HG02798 (cell line): Measurements from ENCODE around the gene IGF2.

ENCODE experiments used
- ATAC-seq: cut with Tn5 transposase; IDR thresholded peaks from one replicate; pipeline ENCODE4 v1.9.1; 2021; ENCODE audit warnings: mild to moderate bottlenecking; ENCODE audit not compliant: unreplicated experiment, poor library complexity

The IGF2 gene

DNA sequence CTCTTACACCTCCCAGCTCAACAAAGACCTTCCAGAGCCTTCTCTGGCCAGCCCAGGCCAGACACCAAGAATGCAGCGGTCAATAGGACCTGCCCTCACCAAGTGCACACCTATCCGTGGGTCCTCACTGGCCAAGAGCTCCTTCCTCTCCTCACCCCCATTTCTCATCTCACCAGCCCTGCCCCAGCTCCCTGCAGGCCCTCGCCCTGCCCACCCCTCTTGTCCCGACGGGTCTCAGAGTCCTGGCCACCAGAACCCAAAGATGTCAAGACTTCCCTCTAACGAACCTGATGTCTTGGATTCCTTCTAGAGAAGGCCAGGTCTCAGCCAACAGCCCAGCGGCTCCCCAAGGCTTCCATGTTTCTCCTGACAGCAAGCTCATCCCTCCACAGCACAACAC is 43.6 kb downstream of the IGF2 start:
- ATAC-seq, result no peak

DNA sequence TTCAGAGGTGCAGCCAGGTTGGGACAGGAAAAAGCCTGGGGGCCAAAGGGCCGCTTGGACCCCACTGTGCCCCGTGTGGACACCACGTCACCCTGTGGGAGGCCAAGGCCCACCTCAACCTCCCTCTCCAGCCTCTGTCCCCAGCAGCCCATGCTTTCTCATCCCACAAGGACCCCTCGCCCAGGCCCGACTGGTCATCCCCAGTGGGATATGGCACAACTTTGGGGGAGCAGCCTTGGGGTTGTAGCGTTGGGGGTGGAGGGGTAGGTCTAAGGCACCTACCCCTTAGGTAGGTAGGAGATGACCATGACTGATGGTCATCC is 44.0 kb downstream of the IGF2 start:
- ATAC-seq, result no peak

DNA sequence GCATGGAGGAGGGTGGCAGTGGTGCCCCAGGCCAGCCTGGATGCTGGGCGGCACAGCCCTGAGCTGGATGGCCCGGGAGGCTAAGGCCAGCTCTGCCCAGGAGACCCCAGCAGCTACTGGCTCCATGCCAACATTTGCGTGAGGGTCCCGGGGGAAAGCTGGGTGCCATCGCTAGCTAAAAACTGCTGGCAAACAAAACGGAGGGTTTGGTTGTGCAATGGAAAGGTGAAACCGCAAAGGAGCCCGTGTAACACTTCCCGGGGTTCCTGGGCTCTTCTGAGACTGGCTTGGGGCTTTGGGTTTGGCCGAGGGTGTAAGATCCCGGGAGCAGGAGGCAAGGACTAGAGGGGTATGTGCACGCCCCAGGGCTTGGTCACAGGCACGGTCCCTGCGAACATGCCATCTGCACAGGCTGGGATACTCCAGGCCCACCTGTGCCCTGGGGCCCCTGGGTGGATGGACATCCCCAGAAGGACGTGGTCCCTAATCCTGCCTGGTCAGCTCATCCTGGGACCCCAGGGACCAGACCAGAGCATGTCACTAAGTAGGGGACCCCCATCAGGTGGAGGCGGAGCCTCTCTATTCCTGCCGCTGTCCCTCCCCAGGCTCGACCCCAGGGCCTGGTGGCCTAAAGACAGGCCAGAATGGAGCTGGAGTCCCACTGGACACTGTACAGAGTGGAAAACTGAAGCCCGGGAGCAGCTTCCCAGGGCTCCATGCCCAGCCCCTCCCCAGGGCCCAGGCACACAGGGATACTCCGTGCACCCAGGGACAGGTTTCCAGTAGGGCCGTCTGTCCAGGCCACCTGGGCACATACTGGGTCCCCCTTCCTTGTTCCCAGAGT is 44.6 kb downstream of the IGF2 start:
- ATAC-seq, result no peak

DNA sequence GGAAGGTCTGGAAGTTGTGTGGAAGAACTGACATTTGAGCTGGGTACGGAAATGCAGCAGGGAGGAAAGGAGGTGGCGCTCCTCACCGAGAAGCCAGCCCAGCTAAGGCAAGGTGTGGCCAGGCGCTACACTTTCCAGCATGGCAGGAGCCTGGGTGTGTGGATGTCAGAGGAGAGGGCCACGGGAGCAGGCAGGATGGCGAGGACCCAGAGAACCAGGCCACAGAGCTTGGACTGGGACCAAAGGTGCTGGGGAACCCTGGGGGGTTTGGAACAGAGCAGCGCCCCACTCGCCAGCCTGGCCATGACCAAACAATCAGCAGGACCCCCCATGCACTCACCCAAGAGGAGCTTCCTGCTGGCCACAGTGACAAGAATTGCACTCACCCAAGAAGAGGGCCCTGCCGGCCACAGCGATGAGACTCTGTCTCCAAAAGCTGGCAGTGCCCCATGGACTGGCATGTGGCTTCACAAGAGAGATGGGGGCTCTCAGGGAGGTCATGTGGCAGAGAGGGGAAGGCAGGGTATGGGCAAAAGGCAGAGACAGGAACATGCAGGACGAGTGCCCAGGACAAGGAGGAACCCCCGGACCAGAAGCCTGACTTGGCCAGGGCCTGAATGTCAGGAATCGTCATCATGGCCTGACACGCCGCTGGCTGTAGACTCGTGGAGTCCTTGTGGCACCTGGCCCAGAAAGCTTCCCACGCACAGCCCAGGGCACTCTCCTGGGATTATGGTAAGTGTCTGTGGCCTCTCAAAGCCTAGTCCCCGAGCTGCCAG is 45.4 kb downstream of the IGF2 start:
- no peak for ATAC-seq

DNA sequence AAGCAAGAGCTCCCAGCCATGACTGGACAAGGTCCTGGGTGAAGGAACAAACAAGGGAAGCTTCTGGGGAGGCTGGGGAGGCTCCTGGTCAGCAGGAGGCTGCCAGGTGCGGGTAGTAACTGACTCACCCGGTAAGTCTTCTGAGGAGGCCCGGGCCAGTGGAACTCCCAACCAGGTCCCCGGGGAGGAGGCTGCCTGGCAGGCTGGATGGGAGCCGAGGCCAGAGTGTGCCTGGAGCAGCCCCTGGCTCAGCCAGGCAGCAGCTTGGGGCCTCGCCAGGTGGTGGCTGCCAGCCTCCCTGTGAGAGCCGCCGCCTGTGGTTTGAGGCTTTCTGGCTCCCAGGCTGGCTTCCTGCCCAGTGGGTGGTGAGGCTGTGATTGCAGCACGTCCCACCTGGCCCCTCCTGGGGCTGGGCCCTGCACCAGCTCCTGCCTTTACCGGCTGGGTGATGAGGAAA is 46.2 kb downstream of the IGF2 start:
- no peak for ATAC-seq

DNA sequence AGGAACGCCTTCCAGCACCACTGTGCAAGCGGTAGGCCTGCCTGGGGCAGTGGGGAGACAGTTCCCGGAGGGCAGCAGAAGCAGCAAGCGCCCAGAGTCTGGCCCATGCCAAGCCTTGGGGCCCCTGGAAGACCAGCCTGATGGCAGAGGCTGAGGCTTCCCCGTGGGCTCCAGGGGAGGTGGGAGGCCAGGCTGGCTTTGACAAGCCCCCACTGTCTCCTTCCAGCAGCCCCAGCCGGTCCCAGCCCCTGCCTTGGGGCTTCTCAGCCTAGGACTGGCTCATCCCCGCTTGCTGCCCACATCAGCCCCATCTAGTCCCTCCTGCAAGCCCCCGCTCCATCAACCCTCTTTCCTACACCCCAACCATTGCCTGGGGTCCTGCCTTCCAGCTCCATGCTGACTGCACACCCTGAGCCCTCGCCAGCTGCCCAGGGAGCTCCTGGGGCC is 46.7 kb downstream of the IGF2 start:
- no peak for ATAC-seq

DNA sequence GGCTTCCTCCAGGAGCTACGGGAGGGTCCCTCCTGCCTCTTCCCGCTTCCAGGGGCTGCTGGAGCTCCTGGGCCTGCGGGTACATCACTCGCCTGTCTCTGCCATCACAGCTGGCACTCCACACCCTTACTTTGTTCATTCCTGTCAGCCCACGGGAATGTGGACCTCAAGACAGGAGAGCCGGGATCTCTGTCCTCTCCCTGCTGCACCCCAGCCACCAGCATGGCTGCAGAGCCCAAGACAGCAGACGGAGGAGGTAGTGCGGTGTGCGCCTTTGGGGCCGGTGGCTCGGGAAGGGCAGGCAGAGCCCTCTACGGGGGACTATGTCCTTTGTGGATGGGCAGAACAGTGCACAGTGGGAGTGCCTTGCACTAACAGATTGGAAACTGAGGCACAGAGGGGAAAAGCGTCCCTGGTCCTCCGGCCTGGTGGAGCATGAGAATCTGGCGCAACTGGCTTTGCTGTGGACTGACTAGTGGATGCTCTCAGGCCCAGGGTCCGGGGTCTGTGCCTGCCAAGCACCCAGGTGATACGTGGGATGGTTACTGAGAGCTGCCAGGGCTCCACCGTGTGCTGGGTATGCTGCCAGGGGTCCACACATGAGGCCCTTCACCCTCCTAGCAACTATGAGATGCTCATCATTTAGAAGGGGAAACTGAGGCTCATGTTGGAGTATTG is 47.3 kb downstream of the IGF2 start:
- no peak for ATAC-seq

DNA sequence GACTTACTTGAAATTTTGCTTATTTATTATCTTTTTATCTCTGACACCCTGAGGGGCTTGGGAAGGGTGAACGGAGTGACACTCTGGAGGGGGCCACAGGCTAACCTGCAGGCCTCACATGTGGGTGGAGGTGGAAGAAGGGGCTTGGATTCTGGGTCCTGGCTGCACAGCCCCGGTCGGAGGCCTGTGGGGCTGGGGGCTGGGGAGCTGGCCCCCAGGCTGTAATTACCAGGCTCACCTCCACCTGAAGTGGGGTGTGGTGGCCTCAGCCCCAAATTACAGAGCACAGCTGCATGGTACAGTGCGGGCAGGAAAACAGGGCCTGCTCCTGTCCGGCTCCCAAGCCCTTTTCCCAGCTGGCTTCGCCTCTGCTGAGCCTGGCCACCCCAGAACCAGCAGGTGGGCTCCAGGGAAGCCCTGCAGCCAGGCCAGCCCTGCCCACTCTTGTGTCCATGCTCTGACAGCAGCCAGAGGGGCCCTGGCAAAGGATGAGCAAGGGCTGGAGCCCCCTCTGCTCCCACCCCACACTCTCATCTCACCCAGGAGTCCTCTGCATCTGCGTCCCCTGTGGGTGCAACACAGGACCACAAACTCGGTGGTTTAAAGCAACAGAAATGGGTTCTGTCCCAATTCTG is 48.0 kb downstream of the IGF2 start:
- ATAC-seq, result no peak

DNA sequence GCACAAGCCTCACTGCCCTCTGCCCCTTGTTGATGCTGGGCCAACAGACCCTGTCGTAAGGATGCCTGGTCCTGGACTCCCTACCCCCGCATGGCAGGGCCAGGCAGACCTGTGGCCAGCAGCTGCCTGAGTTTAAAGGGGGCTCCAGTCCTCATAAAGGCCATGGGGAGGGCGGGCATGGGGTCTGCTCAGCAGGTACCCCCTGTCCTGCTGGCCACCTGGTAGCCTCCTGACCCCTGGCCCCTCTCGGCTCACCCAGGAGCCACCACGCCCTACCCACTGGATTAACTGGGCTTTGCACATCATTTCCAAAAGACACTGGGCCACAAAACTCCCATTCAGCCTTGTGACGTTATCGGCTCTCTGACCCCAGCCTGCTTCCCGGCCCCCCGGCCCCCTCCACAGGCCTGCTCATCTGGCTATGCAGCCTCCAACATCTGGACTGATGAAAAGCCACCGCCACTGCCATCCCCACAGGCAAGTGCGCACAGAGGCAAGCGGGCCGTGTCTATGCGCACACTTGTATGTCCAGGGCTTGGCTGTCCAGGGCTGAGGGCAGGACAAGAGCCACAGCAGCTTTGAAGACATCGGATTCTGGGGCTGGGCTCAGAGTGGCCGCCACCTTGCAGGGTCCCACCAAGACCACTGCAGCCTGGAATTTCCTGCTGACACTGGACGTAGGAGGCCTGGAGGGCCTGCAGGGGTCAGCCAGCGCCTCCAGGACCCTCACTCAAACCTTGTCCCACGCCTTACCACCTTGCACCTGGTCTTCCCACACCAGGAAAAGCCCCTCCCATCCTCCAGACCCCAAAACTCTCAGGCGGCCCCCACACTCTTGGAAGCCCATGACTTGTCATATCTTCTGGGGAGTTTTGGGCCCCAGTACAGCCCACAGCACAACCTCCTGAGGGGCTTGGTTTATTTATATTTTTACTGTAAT is 48.7 kb downstream of the IGF2 start:
- ATAC-seq, result no peak

DNA sequence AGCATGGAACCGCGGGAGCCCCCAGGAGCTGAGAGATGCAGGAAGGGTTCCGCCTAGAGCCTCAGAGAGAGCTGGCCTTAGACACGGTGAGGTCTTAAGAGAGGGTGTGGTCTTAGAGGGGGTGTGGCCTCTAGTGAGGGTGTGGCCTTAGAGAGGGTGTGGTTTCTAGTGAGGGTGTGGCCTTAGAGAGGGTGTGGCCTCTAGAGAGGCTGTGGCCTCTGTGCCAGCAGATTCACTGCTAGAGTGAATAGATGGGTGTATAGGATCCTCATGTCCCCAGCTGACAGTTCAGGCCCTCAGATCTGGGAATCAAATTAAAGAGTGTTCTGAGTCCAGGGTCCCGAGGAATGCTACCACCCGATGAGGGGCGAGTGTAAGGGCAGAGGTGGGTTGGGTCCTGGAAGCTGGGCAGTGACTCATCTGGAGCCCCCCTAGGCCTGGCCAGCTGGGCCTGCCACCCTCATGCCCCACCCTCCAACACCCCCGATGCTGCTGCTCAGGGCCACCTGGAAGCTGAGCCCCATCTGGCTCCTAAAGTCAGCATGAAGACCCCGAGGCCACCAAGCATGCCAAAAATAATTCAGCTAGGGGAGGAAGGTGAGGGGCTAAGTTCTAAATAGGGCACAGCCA is 49.5 kb downstream of the IGF2 start:
- no peak for ATAC-seq

DNA sequence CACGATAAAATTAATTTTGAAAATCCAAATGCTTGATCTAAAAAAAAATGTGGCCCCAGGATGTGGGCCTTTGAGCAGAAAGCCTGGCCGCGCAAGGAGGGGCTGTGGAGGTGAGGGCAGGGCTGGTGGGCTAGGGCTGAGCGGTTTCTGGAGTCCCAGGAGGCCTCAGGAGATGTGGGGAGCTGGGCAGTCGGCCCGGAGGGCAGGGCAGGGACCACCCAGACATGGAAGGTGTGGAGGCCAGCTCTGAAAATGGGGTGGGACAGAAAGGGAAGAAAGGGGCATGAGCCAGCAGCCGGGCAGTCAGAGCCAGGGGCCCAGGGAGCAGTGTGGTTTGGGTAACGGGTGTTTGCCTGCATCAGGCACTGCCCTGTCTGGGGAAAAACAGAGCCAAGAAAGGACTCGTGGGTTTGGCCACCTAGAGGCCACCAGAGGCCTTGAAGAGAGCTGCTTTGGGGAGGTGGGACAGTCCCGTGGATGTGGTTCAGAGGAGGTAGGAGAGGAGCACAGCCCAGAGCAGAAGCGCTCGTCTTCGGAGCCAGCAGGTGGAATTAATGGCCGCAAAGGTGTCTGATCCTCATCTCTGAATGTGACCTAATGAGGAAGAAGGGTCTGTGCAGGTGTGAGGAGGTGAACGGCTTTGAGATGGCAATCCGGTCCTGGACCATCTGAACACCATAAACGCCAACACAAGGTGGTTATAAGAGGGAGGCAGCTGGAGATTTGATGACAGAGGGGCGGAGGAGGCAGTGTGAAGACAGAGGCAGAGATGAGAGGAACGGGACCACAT is 50.2 kb downstream of the IGF2 start:
- ATAC-seq, result no peak

DNA sequence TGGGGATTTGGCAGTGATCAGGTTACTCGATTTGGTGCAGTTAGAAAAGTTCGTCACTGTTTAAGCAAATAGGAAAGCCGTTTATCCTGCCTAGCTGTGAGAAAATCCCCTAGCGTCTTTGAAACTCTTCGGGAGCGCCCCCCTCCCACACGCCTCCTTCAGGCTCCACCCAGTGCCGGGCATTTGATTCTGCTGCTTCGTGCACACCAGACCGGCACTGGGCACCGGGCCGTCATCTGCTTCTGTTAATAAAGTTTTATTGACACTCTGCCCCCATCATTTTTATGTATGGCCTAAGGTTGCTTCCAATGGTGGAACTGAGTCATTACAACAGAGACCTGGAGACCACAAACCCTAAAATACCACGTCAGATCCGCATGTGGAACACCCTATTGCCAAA is 50.9 kb downstream of the IGF2 start:
- ATAC-seq, result no peak

DNA sequence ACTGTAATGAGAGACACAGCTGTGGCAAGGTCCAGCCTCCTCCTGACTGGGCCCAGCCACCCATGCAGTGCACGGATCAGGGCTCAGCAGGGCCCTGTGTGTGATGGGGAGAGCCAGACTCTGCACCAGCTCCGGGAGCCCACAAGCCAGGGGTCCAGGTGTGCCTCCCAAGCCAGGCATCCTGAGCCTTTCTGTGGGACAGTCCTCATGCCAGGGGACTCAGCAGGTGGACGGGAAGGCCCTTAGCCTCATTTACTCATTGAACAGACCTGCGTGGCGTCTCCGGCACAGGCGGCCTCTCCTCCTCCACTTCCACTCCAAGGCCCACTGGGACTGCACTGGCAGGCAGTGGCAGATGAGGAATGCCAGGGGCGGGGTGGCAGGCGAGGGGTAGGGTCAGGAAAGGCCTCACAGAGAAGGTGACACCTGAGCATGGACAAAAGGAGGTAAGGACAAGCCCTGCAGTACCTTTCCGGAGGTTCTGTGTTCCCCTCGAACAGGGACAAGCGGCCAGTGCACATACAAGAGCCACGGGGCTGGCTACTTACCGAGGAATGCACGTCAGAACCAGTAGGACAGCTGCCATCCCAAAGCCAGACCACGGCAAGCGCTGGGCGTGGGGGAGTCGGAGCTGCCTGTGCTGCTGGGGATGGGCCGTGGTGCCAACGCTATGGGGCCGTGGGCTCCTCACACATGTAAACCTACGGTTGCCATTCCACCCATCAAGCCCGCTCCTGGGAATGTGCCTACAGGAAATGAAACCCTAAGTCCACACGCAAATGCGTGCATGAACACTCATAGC is 52.7 kb downstream of the IGF2 start:
- no peak for ATAC-seq

DNA sequence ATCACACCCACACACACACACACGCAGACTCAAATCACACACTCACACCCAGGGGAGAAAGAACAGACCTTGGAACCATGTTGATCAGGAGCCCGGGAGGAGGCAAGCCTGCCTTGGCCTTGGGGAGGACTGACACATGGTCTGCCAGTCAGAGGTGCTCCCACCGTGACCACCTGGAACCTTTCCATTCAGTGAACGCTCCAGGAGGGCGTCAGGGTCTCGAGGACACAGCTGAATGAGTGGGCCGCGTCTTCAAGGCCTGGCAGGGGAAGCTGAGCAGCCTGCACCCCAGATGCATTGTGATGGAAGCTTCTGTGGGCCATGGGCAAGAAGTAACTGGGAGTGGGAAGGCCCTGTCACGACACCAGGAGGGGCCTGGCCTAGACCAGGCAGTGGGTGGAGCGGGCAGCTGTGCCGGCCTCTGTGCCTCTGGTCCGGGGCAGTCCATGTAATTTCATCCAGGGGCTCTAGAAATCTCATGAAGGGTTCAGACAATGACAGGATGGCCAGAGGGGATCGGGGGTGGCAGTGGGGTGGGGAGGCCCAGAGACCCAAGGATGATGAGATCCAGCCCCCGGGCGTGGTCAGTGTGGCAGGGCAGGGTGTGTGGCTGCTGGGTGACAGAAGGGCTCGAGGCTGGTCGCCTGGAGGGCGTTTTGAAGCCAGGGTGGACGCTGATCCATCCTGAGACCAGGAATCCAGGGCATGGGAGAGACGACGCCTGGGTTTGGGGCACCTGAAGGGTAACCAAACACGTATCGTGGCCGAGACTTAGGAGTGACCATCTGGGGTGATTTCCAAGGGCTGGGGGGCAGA is 53.7 kb downstream of the IGF2 start:
- no peak for ATAC-seq

DNA sequence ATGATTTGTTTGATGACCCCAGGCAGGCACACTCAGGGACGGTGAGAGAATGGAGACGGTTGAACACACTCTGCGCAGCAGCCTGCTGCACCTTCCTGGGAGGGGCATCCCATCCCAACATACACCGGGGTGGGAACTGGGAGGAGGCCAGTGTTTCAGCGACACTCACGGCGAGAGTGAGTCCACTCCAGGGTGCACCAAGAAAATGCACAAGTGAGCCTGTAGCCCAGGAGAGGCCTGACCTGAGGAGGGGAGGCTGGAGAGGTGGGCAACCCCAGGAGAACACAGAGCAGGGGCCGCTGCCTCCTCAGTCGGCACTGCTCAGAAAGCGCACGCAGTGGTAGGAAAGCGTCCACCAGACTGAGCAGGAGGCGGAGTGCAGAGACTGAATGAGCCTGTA is 54.5 kb downstream of the IGF2 start:
- ATAC-seq, result no peak
